Measurements from ENCODE around the gene PHF19.

PHF19 gene

GRCh38 chr9:120859361-120859760, 17.6 kb downstream of the PHF19 start:
- no peaks in the 10 kb centered on the region for H3K4me1 ChIP-seq (ENCODE audit: insufficient read depth, poor library complexity, severe bottlenecking)
- ATAC-seq (ENCODE audit: low read depth) (no peak), DNase-seq (ENCODE audit: low spot score) (no peak)
- peaks cover 63% of the 10 kb centered on the region for H3K36me3 ChIP-seq (ENCODE audit: low read depth)
- H3K27me3 ChIP-seq (ENCODE audit: insufficient read depth, poor library complexity, severe bottlenecking), result no peaks in the 10 kb centered on the region
- H3K27ac ChIP-seq (ENCODE audit: poor library complexity, severe bottlenecking), result no peak overlapping the region
- H3K9me3 ChIP-seq (ENCODE audit: severe bottlenecking), result no peaks in the 10 kb centered on the region
- H3K4me3 ChIP-seq (ENCODE audit: severe bottlenecking), result no peak overlapping the region
- no peak for TF ChIP-seq CTCF (IDR thresholded peaks at IDR 0.05; ENCODE audit: poor library complexity, severe bottlenecking)

GRCh38 chr9:120857902-120858301, 19.1 kb downstream of the PHF19 start:
- no peak overlapping the region for H3K4me3 ChIP-seq (ENCODE audit: severe bottlenecking)
- H3K9me3 ChIP-seq (ENCODE audit: severe bottlenecking), result no peaks in the 10 kb centered on the region
- H3K27ac ChIP-seq (ENCODE audit: poor library complexity, severe bottlenecking), result no peak overlapping the region
- DNase-seq (ENCODE audit: low spot score) (no peak), ATAC-seq (ENCODE audit: low read depth) (no peak)
- H3K36me3 ChIP-seq (ENCODE audit: low read depth), result peaks cover 55% of the 10 kb centered on the region
- H3K4me1 ChIP-seq (ENCODE audit: insufficient read depth, poor library complexity, severe bottlenecking), result no peaks in the 10 kb centered on the region
- no peaks in the 10 kb centered on the region for H3K27me3 ChIP-seq (ENCODE audit: insufficient read depth, poor library complexity, severe bottlenecking)
- no peak for TF ChIP-seq CTCF (IDR thresholded peaks at IDR 0.05; ENCODE audit: poor library complexity, severe bottlenecking)

- no peaks in the 10 kb centered on the region for H3K9me3 ChIP-seq (ENCODE audit: severe bottlenecking)
- H3K27me3 ChIP-seq (ENCODE audit: insufficient read depth, poor library complexity, severe bottlenecking), result no peaks in the 10 kb centered on the region
- peaks cover 51% of the 10 kb centered on the region for H3K36me3 ChIP-seq (ENCODE audit: low read depth)
- H3K4me1 ChIP-seq (ENCODE audit: insufficient read depth, poor library complexity, severe bottlenecking), result no peaks in the 10 kb centered on the region
- ATAC-seq (ENCODE audit: low read depth) (no peak), DNase-seq (ENCODE audit: low spot score) (no peak)
- no peak overlapping the region for H3K27ac ChIP-seq (ENCODE audit: poor library complexity, severe bottlenecking)
- TF ChIP-seq CTCF (IDR thresholded peaks at IDR 0.05; ENCODE audit: poor library complexity, severe bottlenecking), result no peak
- H3K4me3 ChIP-seq (ENCODE audit: severe bottlenecking), result no peak overlapping the region
Observed at GRCh38 chr9:120857481-120857880, 19.5 kb downstream of the PHF19 start.

- no peak overlapping the region for H3K4me3 ChIP-seq (ENCODE audit: severe bottlenecking)
Observed at GRCh38 chr9:120856700-120857099, 20.3 kb downstream of the PHF19 start.

More at GRCh38 chr9:120856700-120857099, 20.3 kb downstream of the PHF19 start:
- Histone ChIP-seq H3K9me3 (ENCODE audit: severe bottlenecking) (no peaks in the 10 kb centered on the region), H3K27ac (ENCODE audit: poor library complexity, severe bottlenecking) (no peak overlapping the region), H3K36me3 (ENCODE audit: low read depth) (peaks cover 43% of the 10 kb centered on the region), H3K4me1 (ENCODE audit: insufficient read depth, poor library complexity, severe bottlenecking) (no peaks in the 10 kb centered on the region), H3K27me3 (ENCODE audit: insufficient read depth, poor library complexity, severe bottlenecking) (no peaks in the 10 kb centered on the region)
- DNase-seq (ENCODE audit: low spot score), result no peak
- ATAC-seq (ENCODE audit: low read depth), result no peak
- TF ChIP-seq CTCF (IDR thresholded peaks at IDR 0.05; ENCODE audit: poor library complexity, severe bottlenecking), result no peak
